Measurements from ENCODE around the gene LCP1.
A peak's percentile ranks its signal among the peaks of the same experiment; 100 is the strongest.

Gene LCP1

DNA sequence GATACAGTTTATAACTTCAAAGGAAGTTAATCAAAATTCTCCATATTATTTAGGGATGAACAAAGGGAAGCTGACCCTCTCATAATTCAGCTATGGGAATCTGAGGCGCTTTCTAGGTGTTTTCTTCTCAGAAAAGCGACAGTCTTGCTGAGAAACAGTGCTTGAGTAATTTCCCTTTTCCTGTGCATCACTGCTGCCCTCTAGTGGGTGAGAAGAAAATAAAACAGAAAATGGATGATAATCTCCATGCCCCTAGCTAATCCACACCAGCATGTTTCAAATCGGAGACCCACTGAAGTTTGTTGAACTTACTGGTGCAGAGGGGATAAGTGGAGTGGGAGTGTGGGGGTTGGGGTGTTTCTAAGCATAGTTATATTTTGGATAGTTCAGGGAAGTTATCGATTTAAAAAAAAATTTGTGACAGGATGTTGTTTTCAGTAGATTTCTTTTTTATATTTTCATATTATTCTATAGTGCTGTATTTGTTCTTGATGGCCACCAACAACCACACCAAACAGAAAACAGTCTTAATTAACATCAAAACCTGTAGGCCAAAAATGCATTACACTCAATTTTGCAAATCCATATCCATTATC is 21.4 kb downstream of the LCP1 start:
- TF ChIP-seq, protein P1, sequence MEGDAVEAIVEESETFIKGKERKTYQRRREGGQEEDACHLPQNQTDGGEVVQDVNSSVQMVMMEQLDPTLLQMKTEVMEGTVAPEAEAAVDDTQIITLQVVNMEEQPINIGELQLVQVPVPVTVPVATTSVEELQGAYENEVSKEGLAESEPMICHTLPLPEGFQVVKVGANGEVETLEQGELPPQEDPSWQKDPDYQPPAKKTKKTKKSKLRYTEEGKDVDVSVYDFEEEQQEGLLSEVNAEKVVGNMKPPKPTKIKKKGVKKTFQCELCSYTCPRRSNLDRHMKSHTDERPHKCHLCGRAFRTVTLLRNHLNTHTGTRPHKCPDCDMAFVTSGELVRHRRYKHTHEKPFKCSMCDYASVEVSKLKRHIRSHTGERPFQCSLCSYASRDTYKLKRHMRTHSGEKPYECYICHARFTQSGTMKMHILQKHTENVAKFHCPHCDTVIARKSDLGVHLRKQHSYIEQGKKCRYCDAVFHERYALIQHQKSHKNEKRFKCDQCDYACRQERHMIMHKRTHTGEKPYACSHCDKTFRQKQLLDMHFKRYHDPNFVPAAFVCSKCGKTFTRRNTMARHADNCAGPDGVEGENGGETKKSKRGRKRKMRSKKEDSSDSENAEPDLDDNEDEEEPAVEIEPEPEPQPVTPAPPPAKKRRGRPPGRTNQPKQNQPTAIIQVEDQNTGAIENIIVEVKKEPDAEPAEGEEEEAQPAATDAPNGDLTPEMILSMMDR (IDR thresholded peaks at IDR 0.05; ENCODE audit: low read depth, low read length, missing control alignments), result peak; percentile 75
- no peak overlapping the region; the same call in 1 of the 2 replicates for H3K4me3 ChIP-seq (ENCODE audit: low read depth, low read length)
- DNase-seq (ENCODE audit: low read depth), result no peak

DNA sequence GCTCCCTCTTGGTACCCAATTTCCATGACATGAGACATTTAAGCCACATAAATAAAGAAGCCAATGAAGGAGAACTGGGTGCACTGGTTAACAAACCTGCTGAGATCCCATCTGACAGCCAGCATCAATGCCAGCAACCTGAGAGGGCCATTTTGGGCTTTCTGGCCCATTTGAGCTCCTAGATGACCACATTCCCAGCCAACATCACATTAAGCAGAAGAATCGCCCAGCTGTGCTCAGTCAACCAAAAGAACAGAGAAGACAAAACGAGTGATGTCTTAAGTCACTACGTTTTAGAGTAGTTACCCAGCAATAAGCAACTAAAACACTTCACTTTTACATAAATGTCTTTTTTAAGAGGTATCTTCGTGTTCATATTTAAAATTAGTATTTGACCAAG is 21.9 kb downstream of the LCP1 start:
- H3K4me3 ChIP-seq (ENCODE audit: low read depth, low read length), result no peak overlapping the region; the same call in 1 of the 2 replicates
- DNase-seq (ENCODE audit: low read depth), result no peak
- TF ChIP-seq, protein P1 (IDR thresholded peaks at IDR 0.05; ENCODE audit: low read depth, low read length, missing control alignments), result peak; percentile 11

DNA sequence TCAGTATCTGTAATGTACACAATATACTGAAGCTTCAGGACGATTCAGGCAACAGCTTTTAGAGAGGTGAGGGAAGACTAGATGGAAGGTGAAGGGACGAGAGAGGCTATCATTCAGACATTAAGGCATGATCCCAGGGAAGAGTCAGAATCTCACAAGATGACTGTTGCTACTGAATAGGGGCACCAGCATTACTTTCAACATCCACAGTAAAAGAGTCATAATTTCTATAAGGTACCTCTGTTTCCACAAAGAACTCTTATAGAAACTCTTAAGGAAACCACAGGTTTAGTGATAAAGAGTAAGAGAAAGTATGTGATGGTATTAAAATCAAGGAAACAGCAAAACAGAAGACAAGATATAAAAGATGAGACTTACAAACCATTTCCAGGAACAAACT is 23.0 kb downstream of the LCP1 start:
- no peak for DNase-seq (ENCODE audit: low read depth)
- TF ChIP-seq, protein P1 (IDR thresholded peaks at IDR 0.05; ENCODE audit: low read depth, low read length, missing control alignments), result no peak
- H3K4me3 ChIP-seq (ENCODE audit: low read depth, low read length), result no peak overlapping the region

DNA sequence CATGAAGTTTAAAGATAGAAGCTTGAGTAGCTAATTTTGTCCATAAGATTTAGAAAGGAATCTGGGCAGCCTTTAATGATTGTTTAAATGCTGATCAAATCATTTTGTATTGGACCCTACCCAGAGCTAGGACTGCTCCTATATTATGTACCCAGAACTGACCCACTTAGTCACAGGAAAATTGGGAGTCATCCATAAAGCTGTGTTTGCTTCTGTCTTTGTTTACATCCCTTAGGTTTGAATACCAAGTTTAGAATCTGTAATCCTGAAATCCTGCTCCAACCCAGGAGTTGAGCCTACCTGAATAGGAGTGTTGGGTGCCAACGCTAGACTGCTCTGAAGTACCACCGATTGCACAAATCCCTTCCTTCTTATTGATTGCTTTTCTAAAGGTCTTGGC is 23.8 kb downstream of the LCP1 start:
- TF ChIP-seq, protein P1 (IDR thresholded peaks at IDR 0.05; ENCODE audit: low read depth, low read length, missing control alignments), result no peak
- DNase-seq (ENCODE audit: low read depth), result no peak
- H3K4me3 ChIP-seq (ENCODE audit: low read depth, low read length), result no peak overlapping the region

DNA sequence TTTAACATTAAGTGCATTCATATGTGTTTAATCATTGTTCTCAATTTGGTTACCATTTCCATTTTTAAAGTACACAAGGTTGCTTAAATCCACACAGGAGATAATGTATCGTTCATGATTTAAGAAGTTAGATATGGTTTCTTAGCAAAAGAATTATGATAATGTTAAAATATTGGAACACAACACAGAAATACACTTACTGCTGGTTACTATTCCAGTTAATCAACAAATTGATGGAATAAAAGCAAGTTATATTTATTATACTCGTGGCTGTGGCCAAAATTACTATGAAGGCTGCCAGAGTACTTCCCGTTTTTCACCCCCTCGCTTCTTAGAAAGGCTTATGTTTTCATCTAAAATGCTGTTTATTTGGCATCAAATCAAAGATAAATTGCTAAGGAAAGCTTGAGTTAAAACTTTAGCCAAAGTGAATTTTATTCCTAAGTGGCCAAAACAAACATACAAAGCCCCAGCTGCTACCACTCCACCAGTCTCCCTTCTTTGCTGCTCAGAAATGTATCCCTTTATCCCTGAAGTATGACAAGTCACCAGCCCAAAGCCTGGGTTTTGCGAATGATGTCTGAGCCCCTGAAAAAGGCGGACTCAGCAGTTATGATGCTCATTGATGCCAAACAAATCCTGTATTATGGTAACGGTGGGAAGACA is 27.7 kb downstream of the LCP1 start:
- no peak overlapping the region for H3K4me3 ChIP-seq (ENCODE audit: low read depth, low read length)
- DNase-seq (ENCODE audit: low read depth), result no peak
- TF ChIP-seq, protein P1 (IDR thresholded peaks at IDR 0.05; ENCODE audit: low read depth, low read length, missing control alignments), result no peak

DNA sequence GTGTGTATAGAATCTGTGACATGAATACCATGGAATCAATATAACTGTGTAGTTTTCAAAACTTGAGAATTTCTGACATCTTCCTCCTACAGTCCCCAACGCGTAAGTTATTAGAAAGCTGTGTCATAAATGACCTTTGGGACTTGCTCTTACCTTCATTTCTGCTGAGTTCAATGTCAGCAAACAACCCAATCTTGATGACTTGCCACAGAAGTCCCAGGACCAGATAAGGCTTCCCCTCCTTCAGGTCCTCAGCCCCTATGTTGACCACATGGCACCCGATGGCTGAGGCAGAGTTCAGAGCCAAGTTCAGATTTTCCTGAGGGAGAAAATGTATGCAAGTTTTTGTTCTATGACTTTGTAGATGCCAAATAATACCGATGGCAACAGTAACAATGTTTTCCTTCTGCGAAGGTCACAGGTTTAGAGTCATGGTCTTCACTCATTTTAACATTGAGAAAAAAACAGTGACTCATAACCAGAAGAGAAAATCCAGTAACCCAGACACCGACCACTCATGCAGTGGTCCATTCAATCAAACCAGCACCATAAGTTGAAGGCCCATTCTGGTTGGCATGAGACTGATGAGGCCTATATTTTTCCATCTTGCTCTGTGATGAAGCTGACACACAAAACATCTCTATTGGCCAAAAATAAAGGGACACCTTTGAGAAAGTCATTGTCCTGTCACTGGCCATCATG is 29.2 kb downstream of the LCP1 start:
- no peak for DNase-seq (ENCODE audit: low read depth)
- TF ChIP-seq, protein P1 (IDR thresholded peaks at IDR 0.05; ENCODE audit: low read depth, low read length, missing control alignments), result no peak
- H3K4me3 ChIP-seq (ENCODE audit: low read depth, low read length), result no peak overlapping the region
